Fibroblast of villous mesenchyme (primary cell): ENCODE results near the gene TBCK. TPM values are rescaled to one million over a fixed set of nuclear protein-coding genes. Genes with fewer than 3 reads are reported as not detected.
A peak's percentile ranks its signal among the peaks of the same experiment; 100 is the strongest.
"Not testable (repeated sequence)": the region's sequence is repeated elsewhere in the genome, so short reads cannot be mapped to it uniquely, and the experiment has no call there.

Experiments used
- DNase-seq: peaks from one replicate; pipeline ENCODE4 v3.0.0-alpha.2; 2010; ENCODE audit warnings: low read depth
- H3K4me3 ChIP-seq: 2 replicates; pipeline ENCODE4 v1.5.1; 2011; ENCODE audit warnings: low read depth, mild to moderate bottlenecking, low read length
- total RNA-seq: library from RNA; depleted of rRNA; stranded (reverse); fragments of >200 nt; gene quantifications from 2 replicates; pipeline ENCODE4 v1.2.3, GENCODE V29; 2012
- TF ChIP-seq, protein P1 (sequence below): IDR thresholded peaks from 2 replicates; pipeline ENCODE4 v1.5.1; 2012; ENCODE audit warnings: low read depth, mild to moderate bottlenecking, low read length; ENCODE audit not compliant: insufficient read depth

TBCK gene
- total RNA-seq, 1 donor: 80.3 TPM

DNA sequence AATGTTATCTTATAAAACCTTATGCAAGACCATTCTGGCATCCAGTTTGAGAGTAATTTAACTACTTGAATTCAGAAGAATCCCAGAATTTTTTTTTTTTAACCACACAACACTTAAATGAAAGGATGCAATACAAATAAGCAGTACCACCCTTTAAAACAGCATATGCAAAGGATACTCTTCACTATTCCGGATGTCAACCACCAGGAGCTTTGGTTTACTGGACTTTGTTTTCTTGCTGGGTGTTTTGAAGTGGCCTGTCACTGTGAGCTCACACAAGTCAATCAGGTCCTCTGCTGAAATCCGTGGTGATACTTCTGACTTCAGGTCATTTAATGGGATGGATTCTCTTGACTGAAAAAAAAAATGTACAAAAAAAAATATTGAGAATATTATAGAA lies 200.0 kb downstream of the TBCK start:
- DNase-seq: peak; percentile 3
- TF ChIP-seq, protein P1, sequence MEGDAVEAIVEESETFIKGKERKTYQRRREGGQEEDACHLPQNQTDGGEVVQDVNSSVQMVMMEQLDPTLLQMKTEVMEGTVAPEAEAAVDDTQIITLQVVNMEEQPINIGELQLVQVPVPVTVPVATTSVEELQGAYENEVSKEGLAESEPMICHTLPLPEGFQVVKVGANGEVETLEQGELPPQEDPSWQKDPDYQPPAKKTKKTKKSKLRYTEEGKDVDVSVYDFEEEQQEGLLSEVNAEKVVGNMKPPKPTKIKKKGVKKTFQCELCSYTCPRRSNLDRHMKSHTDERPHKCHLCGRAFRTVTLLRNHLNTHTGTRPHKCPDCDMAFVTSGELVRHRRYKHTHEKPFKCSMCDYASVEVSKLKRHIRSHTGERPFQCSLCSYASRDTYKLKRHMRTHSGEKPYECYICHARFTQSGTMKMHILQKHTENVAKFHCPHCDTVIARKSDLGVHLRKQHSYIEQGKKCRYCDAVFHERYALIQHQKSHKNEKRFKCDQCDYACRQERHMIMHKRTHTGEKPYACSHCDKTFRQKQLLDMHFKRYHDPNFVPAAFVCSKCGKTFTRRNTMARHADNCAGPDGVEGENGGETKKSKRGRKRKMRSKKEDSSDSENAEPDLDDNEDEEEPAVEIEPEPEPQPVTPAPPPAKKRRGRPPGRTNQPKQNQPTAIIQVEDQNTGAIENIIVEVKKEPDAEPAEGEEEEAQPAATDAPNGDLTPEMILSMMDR: no peak
- H3K4me3 ChIP-seq: no peak overlapping the region

DNA sequence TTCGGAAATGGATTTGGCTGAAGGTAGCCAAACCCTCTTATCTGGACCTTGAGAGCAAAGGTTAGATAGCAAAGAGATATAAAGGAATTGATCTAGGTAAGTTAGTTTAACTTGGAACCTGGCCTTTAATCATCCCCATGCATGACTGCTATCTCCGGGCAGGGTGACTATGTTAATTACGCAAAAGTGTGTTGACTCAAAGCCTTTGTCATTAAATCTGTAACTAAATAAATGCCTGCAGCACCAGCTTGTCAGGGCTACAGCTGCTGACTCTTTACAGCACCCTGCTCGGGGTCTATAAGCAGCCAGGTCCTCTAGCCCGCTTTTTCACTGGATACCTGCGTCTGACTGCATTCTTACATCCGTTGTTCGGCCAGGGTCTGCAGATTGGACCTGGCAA lies 201.7 kb downstream of the TBCK start:
- no peak overlapping the region for H3K4me3 ChIP-seq
- DNase-seq: no peak
- TF ChIP-seq, protein P1: no peak

DNA sequence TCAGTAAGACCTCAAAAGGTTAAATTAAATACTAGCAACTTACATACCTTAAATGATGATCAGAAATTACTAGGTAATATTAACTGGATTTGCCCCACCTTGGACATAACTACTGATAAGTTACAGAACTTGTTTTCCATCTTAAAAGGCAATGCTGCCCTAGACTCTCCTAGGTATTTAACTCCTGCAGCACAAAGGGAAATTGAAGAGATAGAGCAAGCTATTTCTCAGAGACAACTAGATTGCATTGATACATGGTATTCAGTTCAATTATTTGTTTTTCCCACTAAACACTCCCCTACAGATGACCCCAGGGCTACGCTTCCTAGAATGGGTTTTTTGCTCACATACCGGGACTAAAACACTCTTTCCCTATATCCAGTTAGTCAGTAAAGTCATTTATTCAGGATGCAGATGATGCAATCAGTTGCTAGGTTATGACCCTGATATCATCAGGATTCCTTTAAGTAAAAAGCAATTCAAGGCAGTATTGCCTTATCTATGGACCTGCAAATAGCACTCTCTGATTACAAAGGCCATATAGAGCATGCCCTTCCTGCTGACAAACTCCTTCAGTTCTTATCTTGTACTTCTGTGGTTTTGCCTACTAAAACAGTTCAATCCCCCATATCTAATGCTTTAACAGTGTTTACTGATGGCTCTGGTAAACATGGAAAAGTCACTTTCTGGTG lies 204.1 kb downstream of the TBCK start:
- peak; percentile 20 for DNase-seq
- H3K4me3 ChIP-seq: not testable (repeated sequence)

DNA sequence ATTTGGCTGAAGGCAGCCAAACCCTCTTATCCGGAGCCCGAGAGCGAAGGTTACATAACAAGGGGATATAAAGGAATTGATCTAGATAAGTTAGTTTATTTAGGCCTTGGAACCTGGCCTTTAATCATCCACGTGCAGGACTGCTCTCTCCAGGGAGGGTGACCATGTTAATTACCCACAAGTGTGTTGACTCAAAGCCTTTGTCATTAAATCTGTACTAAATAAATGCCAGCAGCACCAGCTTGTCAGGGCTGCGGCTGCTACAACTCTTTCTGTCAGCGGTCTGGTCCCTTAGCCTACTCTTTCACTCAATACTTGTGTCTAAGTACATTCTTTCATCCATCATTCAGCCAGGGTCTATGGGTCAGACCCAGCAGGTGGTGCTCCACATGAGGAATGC lies 206.1 kb downstream of the TBCK start:
- DNase-seq: no peak
- TF ChIP-seq, protein P1: no peak
- no peak overlapping the region for H3K4me3 ChIP-seq

DNA sequence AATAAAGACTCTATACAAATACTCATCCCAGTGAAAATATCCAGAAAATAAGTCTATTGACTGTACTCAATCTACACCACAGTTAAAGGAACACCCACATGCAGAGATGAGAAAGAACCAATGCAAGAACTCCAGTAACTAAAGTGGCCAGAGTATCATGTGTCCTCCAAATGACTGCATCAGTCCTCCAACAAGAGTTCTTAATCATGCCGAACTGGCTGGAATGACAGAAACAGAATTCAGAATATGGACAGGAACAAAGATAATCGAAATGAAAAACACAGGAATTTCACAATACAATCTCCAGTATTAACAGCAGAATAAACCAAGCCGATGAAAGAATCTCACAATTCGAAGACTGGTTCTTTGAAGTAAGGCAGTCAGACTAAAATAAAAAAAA lies 210.3 kb downstream of the TBCK start:
- H3K4me3 ChIP-seq: no peak overlapping the region
- TF ChIP-seq, protein P1: no peak
- DNase-seq: no peak

DNA sequence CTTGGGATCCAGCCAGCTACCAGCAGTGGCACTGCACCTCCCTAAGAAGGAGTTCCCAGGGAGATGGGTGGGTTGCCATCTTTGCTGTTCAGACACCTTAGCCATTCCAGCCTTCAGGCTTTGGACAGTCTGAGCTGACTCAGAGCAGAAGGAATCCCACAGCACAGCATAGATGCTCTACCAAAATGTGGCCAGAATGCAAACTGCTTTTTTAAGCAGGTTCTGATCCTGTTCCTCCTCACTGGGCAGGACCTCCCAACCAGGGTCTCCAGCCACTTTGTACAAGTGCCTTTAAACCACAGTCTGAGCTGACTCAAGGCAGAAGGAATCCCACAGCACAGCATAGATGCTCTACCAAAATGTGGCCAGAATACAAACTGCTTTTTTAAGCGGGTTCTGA lies 211.7 kb downstream of the TBCK start:
- DNase-seq: no peak
- TF ChIP-seq, protein P1: no peak
- H3K4me3 ChIP-seq: no peak overlapping the region

DNA sequence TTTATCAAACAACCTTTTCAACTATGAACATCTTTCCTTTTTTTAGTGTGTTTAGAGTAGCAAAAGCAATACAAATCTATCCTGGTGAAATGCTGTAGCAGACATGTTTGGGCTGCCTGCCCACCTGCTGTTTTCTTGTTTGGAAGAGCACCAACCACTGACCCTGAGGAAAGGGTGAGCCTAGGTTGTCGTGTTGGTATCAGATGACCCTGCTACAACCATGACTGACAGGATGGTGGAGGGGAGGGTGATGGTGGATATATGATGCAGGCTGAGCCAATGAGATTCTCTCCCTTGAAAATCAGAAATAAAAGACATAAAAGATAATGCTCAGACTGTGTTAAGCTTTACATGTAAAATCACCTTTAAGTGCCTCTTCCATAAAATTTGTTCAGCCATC lies 219.6 kb downstream of the TBCK start:
- H3K4me3 ChIP-seq: no peak overlapping the region
- TF ChIP-seq, protein P1: no peak
- DNase-seq: no peak
